Common myeloid progenitor, CD34-positive (primary cell): ENCODE data around the gene CYCS.

ENCODE experiments used
- CTCF ChIA-PET: fragments of 350-600 bp; sonication (Branson Sonifier 250); formaldehyde crosslinking; loops from one replicate; lab custom pipeline; 2021; ENCODE audit warnings: antibody characterized with exemption; lab: Charles Lee
- POLR2A ChIA-PET: fragments of 350-600 bp; sonication (Branson Sonifier 250); formaldehyde crosslinking; loops from one replicate; lab custom pipeline; 2021; ENCODE audit warnings: antibody characterized with exemption; lab: Charles Lee
- DNase-seq, 3 donors: peaks; one replicate each; pipeline versions ENCODE4 v3.0.0 to v3.0.0-alpha.2; 2013
- H3K27ac ChIP-seq, 2 experiments: 1 replicate in 1 of 2; 2 replicates in 1 of 2; pipeline ENCODE4 v1.7.0; 2013; ENCODE audit warnings: inconsistent platforms in 2 of 2, low read length in 2 of 2, mild to moderate bottlenecking in 2 of 2, low read depth in 1 of 2, moderate library complexity in 1 of 2; ENCODE audit not compliant: severe bottlenecking in 2 of 2, insufficient read depth in 1 of 2, poor library complexity in 1 of 2
- H3K27me3 ChIP-seq, 5 experiments: replicated peaks in 2 of 5; 1 replicate in 3 of 5; 2 replicates in 2 of 5; pipeline versions ENCODE4 v1.6.1 to v1.7.0; 2013; ENCODE audit warnings: low read length in 4 of 5, mild to moderate bottlenecking in 2 of 5, moderate library complexity in 2 of 5, inconsistent platforms in 1 of 5; ENCODE audit not compliant: insufficient read depth in 5 of 5, control insufficient read depth in 4 of 5
- H3K36me3 ChIP-seq, 4 experiments: 1 replicate in 2 of 4; 2 replicates in 2 of 4; pipeline versions ENCODE4 v1.6.1 to v1.7.0; 2013; ENCODE audit warnings: low read length in 3 of 4, control low read depth in 1 of 4, mild to moderate bottlenecking in 1 of 4; ENCODE audit not compliant: control insufficient read depth in 4 of 4, insufficient read depth in 4 of 4
- H3K4me1 ChIP-seq, 4 experiments: 1 replicate in 3 of 4; 2 replicates in 1 of 4; pipeline versions ENCODE4 v1.6.1 to v1.7.1; 2013; ENCODE audit warnings: low read length in 3 of 4, mild to moderate bottlenecking in 3 of 4, control low read depth in 1 of 4, inconsistent platforms in 1 of 4, moderate library complexity in 1 of 4; ENCODE audit not compliant: control insufficient read depth in 4 of 4, insufficient read depth in 4 of 4; ENCODE audit errors: control extremely low read depth in 1 of 4
- H3K4me3 ChIP-seq, 7 experiments: 1 replicate in 4 of 7; 2 replicates in 3 of 7; pipeline versions ENCODE4 v1.5.1 to v1.7.0; 2013; ENCODE audit warnings: mild to moderate bottlenecking in 7 of 7, low read length in 6 of 7, moderate library complexity in 6 of 7, inconsistent platforms in 2 of 7, low read depth in 2 of 7, control low read depth in 1 of 7; ENCODE audit not compliant: insufficient read depth in 4 of 7, control insufficient read depth in 1 of 7; ENCODE audit errors: extremely low read depth in 1 of 7
- H3K9me3 ChIP-seq, 5 experiments: 1 replicate in 4 of 5; 2 replicates in 1 of 5; pipeline versions ENCODE4 v1.6.1 to v1.7.1; 2013; ENCODE audit warnings: low read length in 4 of 5, mild to moderate bottlenecking in 2 of 5, inconsistent platforms in 1 of 5, low read depth in 1 of 5, moderate library complexity in 1 of 5; ENCODE audit not compliant: control insufficient read depth in 4 of 5, insufficient read depth in 2 of 5; ENCODE audit errors: control extremely low read depth in 1 of 5
- WGBS: methylation state at CpG from one replicate; pipeline ENCODE4 v1.1.5; 2013; ENCODE audit not compliant: insufficient coverage; 5-methylcytosine and 5-hydroxymethylcytosine counted together

The CYCS gene

DNA sequence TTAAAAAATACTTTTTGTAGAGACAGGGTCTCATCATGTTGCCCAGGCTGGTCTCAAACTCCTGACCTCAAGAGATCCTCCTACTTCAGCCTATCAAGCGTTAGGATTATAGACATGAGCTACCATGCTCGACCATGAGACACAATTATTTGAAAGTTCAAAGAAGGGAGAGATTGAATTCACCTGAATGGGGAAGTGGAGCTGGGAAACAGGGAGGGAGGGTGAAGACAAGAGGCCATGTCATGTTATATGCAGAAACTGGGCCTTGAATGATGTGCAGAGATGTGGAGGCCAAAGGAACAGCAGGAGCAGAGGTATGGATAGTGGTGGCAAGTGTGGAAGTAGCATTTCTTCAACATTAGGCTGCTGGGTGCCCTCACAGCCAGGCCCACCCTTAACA, 18.7 kb upstream of the CYCS start:
- peaks cover 0 to 2% (median 0%) of the 10 kb centered on the region in 4 experiments for H3K36me3 ChIP-seq
- no peak overlapping the region for H3K27ac ChIP-seq
- POLR2A ChIA-PET = no interaction called here
- DNase-seq = no peak
- no peak overlapping the region for H3K4me3 ChIP-seq
- H3K9me3 ChIP-seq = no peaks in the 10 kb centered on the region
- no peaks in the 10 kb centered on the region for H3K4me1 ChIP-seq
- CTCF ChIA-PET = no interaction called here
- no peaks in the 10 kb centered on the region for H3K27me3 ChIP-seq
- whole genome bisulfite sequencing = no CpG with 5 or more reads among the region's 2 CpGs

GRCh38 chr7:25139536-25139935, 14.5 kb upstream of the CYCS start:
- Histone ChIP-seq H3K4me3 (no peak overlapping the region), H3K27ac (no peak overlapping the region), H3K27me3 (no peaks in the 10 kb centered on the region), H3K9me3 (no peaks in the 10 kb centered on the region), H3K36me3 (peaks cover 0 to 2% (median 0%) of the 10 kb centered on the region in 4 experiments), H3K4me1 (peaks cover 0 to 3% (median 0%) of the 10 kb centered on the region in 4 experiments)
- no CpG with 5 or more reads among the region's 1 CpG for WGBS
- CTCF ChIA-PET = interaction anchor here (1.1 to 1.5 kb wide), 2 partner anchors 12 to 14 kb away, joined by 3 read pairs; partner anchors contain the start of gene CYCS
- POLR2A ChIA-PET = no interaction called here
- DNase-seq = no peak

DNA sequence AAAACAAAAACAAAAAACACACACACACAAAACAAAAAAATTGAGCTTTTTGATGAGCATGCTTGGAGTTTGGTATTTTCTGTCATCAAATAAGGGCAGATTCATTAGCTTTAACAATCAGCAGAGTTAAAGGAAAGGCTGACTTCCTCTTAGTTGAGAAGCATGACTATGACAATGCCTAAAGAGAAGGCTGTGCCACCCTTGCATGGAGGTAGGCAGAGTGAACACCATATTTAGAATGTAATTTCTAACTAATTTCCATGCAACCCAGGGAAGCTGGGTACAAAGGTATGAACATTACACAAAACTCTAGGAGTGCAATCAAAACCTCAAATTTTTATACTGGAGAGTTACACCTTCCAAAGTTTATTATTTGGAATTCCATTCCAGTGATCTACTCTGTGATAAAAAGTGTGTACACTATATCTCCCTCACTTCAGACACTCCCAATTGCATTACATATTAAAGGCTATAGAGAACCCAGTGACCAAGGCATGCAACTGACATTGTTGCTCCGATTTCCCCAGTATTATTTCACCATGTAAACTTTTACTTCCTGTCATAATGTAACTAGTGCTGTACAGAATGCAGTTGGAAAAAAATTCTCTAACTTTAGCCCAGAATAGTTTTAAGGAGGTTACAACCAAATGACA, 9.4 kb upstream of the CYCS start:
- Histone ChIP-seq H3K27me3 (no peaks in the 10 kb centered on the region), H3K36me3 (no peaks in the 10 kb centered on the region), H3K4me1 (peaks cover 0 to 12% (median 5%) of the 10 kb centered on the region in 4 experiments), H3K9me3 (no peaks in the 10 kb centered on the region), H3K27ac (no peak overlapping the region), H3K4me3 (no peak overlapping the region)
- DNase-seq = peak in 1 of 3 donors; percentile 50
- WGBS = no CpG with 5 or more reads among the region's 1 CpG
- ChIA-PET POLR2A (interaction anchor here (0.9 kb wide), 1 partner anchor 9 kb away, joined by 4 read pairs; the partner anchor contains the start of gene CYCS), CTCF (interaction anchor here (1.2 kb wide), 1 partner anchor 24 kb away, joined by 4 read pairs; no protein-coding TSS in a partner anchor)

- no peak for DNase-seq
- Histone ChIP-seq H3K36me3 (no peaks in the 10 kb centered on the region), H3K27ac (no peak overlapping the region), H3K9me3 (no peaks in the 10 kb centered on the region), H3K4me3 (no peak overlapping the region), H3K4me1 (peaks cover 0 to 12% (median 5%) of the 10 kb centered on the region in 4 experiments), H3K27me3 (no peaks in the 10 kb centered on the region)
- WGBS = no CpG with 5 or more reads among the region's 1 CpG
- POLR2A ChIA-PET = no interaction called here
- CTCF ChIA-PET = interaction anchor here (0.6 kb wide), 1 partner anchor 62 kb away, joined by 3 read pairs; no protein-coding TSS in a partner anchor
Measured at GRCh38 chr7:25132430-25132829, 7.4 kb upstream of the CYCS start.

GRCh38 chr7:25126751-25127150, 1.7 kb upstream of the CYCS start:
- no peaks in the 10 kb centered on the region for H3K27me3 ChIP-seq
- no peak overlapping the region for H3K27ac ChIP-seq
- peaks cover 0 to 14% (median 9%) of the 10 kb centered on the region in 4 experiments for H3K4me1 ChIP-seq
- peaks cover 5 to 10% (median 8%) of the 10 kb centered on the region in 4 experiments for H3K36me3 ChIP-seq
- no peak for DNase-seq
- ChIA-PET POLR2A (no interaction called here), CTCF (interaction anchor here (1.8 kb wide), 1 partner anchor 9 kb away, joined by 3 read pairs; no protein-coding TSS in a partner anchor)
- H3K9me3 ChIP-seq = no peaks in the 10 kb centered on the region
- H3K4me3 ChIP-seq = no peak overlapping the region
- WGBS = no CpG with 5 or more reads among the region's 2 CpGs

DNA sequence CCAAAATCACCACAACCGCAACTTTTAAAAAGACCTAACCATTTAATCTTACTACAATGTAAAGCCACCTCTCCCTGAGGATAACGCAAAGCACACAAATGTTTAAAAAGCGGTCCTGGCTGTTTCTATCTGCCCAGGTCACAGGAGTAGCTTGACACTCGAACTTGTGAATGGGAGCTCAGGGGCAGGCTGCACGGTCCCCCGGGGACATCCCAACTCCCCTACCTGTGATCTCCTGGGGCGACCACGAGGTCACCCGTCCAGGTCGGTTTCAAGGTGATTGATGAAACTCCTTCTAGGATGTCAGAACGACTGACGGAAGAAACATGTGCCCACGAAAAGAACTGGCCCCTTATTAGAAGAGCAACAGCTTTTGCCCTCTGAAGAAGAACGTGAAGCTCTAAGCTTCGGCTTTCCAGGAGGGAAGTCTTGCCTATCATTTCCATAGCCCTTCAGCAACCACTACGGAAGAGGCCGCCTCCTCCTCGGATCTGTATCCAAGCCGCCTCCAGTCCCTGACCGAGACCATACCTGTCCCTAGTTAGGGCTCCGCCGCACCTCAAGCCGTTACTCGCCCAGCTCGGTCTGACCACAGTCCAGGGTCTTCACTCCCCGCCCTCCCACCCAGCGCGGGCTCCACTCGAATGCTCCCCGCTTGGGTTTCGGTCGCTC, 459 bp downstream of the CYCS start:
- WGBS = 3% methylated on average over 17 of the region's 32 CpGs
- peak; percentile 7 to 28 (median 27) for DNase-seq
- Histone ChIP-seq H3K4me3 (peak overlapping the region; percentile 74 to 98 (median 96)), H3K27ac (peak overlapping the region; percentile 83 to 96), H3K27me3 (no peaks in the 10 kb centered on the region), H3K36me3 (peaks cover 9 to 25% (median 19%) of the 10 kb centered on the region in 4 experiments), H3K4me1 (peaks cover 0 to 14% (median 9%) of the 10 kb centered on the region in 4 experiments), H3K9me3 (no peaks in the 10 kb centered on the region)
- POLR2A ChIA-PET = interaction anchor here (0.6 to 1.7 kb wide), 4 partner anchors 11 to 143 kb away, joined by 3 to 8 read pairs (median 4); no protein-coding TSS in a partner anchor
- CTCF ChIA-PET = interaction anchor here (0.6 to 2.0 kb wide), 6 partner anchors 13 to 316 kb away, joined by 3 to 5 read pairs (median 3); no protein-coding TSS in a partner anchor
